Mammary epithelial cell (primary cell): ENCODE data around the gene SRC.

Source experiments
- EZH2 ChIP-seq: IDR thresholded peaks from 2 replicates; pipeline ENCODE4 v1.6.1; 2012; ENCODE audit warnings: low read length, inconsistent platforms, borderline replicate concordance
- TF ChIP-seq, protein P1 (sequence below), 2 donors: IDR thresholded peaks in 1 of 2; conservative IDR thresholded peaks in 1 of 2; 2 replicates each; pipeline ENCODE4 v1.5.1; 2011 to 2012; ENCODE audit warnings: inconsistent platforms in 2 of 2, low read length in 2 of 2, mild to moderate bottlenecking in 2 of 2, control low read depth in 1 of 2, low read depth in 1 of 2; ENCODE audit not compliant: insufficient read depth in 1 of 2; ENCODE audit errors: extremely low read depth in 1 of 2

DNA sequence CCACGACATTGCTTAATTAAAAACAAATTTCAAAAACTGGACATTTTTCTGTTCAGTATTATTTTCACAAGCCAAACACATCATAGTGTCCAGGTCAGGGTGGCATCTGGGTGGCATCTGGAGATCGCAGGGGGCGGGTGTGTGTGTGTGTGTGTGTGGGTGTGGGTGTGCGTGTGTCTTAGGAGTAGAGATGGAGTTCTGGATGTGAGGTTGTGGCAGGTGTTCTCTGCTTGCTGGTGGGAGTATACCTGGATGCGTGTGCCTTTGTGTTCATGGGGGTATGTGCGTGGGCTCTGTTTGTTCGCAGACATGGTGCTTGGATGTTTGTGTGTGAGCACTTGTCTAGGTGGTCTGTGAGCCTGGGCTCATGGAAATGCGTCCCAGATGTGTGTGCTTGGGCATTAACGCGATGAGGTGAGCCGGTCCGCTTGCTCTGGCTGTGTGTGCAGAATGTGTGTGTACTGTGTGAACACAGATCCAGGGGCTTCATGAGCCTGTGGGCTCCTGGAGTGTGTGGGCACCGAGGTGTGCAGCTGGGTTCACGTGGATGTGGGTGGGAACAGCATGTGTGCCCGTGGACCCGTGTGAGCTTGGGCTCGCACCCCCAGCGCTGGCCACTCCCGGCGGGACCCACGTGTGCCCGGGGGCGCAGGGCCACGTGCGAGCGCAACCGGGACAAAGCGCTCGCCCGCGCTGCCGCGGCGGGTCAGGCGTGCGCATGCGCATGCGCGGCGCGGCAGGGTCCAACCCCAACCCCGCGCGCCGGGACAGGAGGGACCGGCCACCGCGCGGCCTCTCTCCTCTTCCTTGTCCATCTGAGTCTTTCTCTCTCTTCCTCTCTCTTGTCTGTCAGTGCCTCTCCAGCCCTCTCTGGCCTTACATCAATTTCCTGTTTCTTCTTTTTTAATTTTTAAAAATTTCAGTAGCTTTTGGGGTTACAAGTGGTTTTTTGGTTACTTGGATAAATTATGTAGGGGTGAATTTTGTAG lies 60.4 kb downstream of the SRC start:
- TF ChIP-seq, protein P1, sequence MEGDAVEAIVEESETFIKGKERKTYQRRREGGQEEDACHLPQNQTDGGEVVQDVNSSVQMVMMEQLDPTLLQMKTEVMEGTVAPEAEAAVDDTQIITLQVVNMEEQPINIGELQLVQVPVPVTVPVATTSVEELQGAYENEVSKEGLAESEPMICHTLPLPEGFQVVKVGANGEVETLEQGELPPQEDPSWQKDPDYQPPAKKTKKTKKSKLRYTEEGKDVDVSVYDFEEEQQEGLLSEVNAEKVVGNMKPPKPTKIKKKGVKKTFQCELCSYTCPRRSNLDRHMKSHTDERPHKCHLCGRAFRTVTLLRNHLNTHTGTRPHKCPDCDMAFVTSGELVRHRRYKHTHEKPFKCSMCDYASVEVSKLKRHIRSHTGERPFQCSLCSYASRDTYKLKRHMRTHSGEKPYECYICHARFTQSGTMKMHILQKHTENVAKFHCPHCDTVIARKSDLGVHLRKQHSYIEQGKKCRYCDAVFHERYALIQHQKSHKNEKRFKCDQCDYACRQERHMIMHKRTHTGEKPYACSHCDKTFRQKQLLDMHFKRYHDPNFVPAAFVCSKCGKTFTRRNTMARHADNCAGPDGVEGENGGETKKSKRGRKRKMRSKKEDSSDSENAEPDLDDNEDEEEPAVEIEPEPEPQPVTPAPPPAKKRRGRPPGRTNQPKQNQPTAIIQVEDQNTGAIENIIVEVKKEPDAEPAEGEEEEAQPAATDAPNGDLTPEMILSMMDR (conservative IDR thresholded peaks at IDR 0.05 in 1 of 2, IDR thresholded peaks at IDR 0.05 in 1 of 2; ENCODE audit: extremely low read depth in 1 of 2, insufficient read depth in 1 of 2, low read depth in 1 of 2, low read length in 2 of 2): no peak
- TF ChIP-seq EZH2: no peak
